PC-9 (cell line): ENCODE results near the gene NR2C1. TPM values are rescaled to one million over a fixed set of nuclear protein-coding genes. Genes with fewer than 3 reads are reported as not detected.

Experiments used
- BruUV-seq: library from RNA; stranded (reverse); fragments of 400-500 nt; replicated peaks from 2 replicates; lab custom pipeline; 2021; lab: Mats Ljungman, UMichigan
- CTCF ChIA-PET: fragments of 300-600 bp; sonication (Branson Sonifier 250); formaldehyde crosslinking; loops from one replicate; lab custom pipeline; 2022; ENCODE audit warnings: antibody characterized with exemption; lab: Charles Lee
- POLR2A ChIA-PET: fragments of 300-600 bp; sonication (Branson Sonifier 250); formaldehyde crosslinking; loops from one replicate; lab custom pipeline; 2022; ENCODE audit warnings: antibody characterized with exemption; ENCODE audit not compliant: unreplicated experiment; lab: Charles Lee
- DNase-seq, 2 experiments: peaks; one replicate each; pipeline versions ENCODE4 v3.0.0 to v3.0.0-alpha.2; 2015 to 2022; ENCODE audit warnings: mixed read lengths in 1 of 2
- H2AFZ ChIP-seq: fragments of 200-600 bp; sonication (generic); 2 replicates; pipeline ENCODE4 v1.8.1; 2017; ENCODE audit warnings: antibody characterized with exemption
- H3F3A ChIP-seq: fragments of 200-600 bp; sonication (generic); 2 replicates; pipeline ENCODE4 v1.8.1; 2017; ENCODE audit warnings: antibody characterized with exemption, mild to moderate bottlenecking, low read depth; ENCODE audit not compliant: insufficient read depth
- H3K27ac ChIP-seq: fragments of 200-600 bp; sonication (generic); 2 replicates; pipeline ENCODE4 v1.6.1; 2016; ENCODE audit warnings: mixed run types
- H3K27me3 ChIP-seq: fragments of 200-600 bp; sonication (generic); 2 replicates; pipeline ENCODE4 v1.6.1; 2016; ENCODE audit warnings: low read depth, mixed run types; ENCODE audit not compliant: insufficient read depth
- H3K36me3 ChIP-seq: fragments of 200-600 bp; sonication (generic); 2 replicates; pipeline ENCODE4 v1.6.1; 2016; ENCODE audit warnings: low read depth, mixed run types
- H3K4me1 ChIP-seq: fragments of 200-600 bp; sonication (generic); replicated peaks from 2 replicates; pipeline ENCODE4 v1.6.1; 2016; ENCODE audit warnings: mixed run types; ENCODE audit not compliant: insufficient read depth
- H3K4me2 ChIP-seq: fragments of 200-600 bp; sonication (generic); 2 replicates; pipeline ENCODE4 v1.6.1; 2017; ENCODE audit warnings: mixed run types
- H3K4me3 ChIP-seq: fragments of 200-600 bp; sonication (generic); 2 replicates; pipeline ENCODE4 v1.6.1; 2016; ENCODE audit warnings: mixed run types
- H3K79me2 ChIP-seq: fragments of 200-600 bp; sonication (generic); 2 replicates; pipeline ENCODE4 v1.6.1; 2017; ENCODE audit warnings: low read depth, mixed run types
- H3K9me2 ChIP-seq: fragments of 200-600 bp; sonication (generic); 2 replicates; pipeline ENCODE4 v1.8.1; 2017; ENCODE audit warnings: mild to moderate bottlenecking; ENCODE audit not compliant: insufficient read depth
- H3K9me3 ChIP-seq: fragments of 200-600 bp; sonication (generic); 2 replicates; pipeline ENCODE4 v1.8.1; 2016; ENCODE audit warnings: low read depth; ENCODE audit not compliant: insufficient read depth
- H4K20me1 ChIP-seq: fragments of 200-600 bp; sonication (generic); 2 replicates; pipeline ENCODE4 v1.8.1; 2017; ENCODE audit not compliant: insufficient read depth
- CTCF ChIP-seq: fragments of 200-600 bp; sonication (generic); conservative IDR thresholded peaks from 2 replicates; pipeline ENCODE4 v1.6.1; 2017; ENCODE audit warnings: mixed run types, antibody characterized with exemption, mild to moderate bottlenecking, moderate library complexity
- EZH2 ChIP-seq: fragments of 200-600 bp; sonication (generic); IDR thresholded peaks from 2 replicates; pipeline ENCODE4 v1.8.0; 2017; ENCODE audit warnings: antibody characterized with exemption, low read depth
- intact Hi-C: fragments of 100-400 bp; cut with micrococcal nuclease; formaldehyde crosslinking; loops from one replicate; pipeline ENCODE4 v1.10.0; 2022; ENCODE audit not compliant: unreplicated experiment
- total RNA-seq: library from RNA; stranded (reverse); gene quantifications from 2 replicates; pipeline ENCODE4 v1.2.3, GENCODE V29; 2021

NR2C1 gene
- total RNA-seq, 1 experiment from 2014 or later: 26.4 TPM

GRCh38 chr12:94983321-94983720, 90.1 kb downstream of the NR2C1 start:
- Histone ChIP-seq H3K27ac (no peak overlapping the region), H2AFZ (no peak overlapping the region), H3K4me3 (no peak overlapping the region), H3K4me2 (no peak overlapping the region), H3K36me3 (no peaks in the 10 kb centered on the region; the same call in 1 of the 2 replicates), H4K20me1 (no peaks in the 10 kb centered on the region), H3K9me2 (no peaks in the 10 kb centered on the region), H3F3A (no peaks in the 10 kb centered on the region; the same call in 1 of the 2 replicates), H3K27me3 (no peaks in the 10 kb centered on the region), H3K79me2 (0 out of 2 replicates have a peak, but pooled peaks cover 2% of the 10 kb centered on the region), H3K9me3 (no peaks in the 10 kb centered on the region), H3K4me1 (no peaks in the 10 kb centered on the region)
- ChIA-PET CTCF (no interaction called here), POLR2A (no interaction called here)
- no TSS peak for BruUV-seq
- TF ChIP-seq CTCF (no peak), EZH2 (no peak)
- intact Hi-C loops: loop anchor here (10.0 kb wide), 1 partner anchor 439 kb away; no protein-coding TSS in a partner anchor
- no peak for DNase-seq

GRCh38 chr12:94982456-94982855, 91.0 kb downstream of the NR2C1 start:
- CTCF ChIA-PET: no interaction called here

GRCh38 chr12:94980577-94980976, 92.8 kb downstream of the NR2C1 start:
- H4K20me1 ChIP-seq: no peaks in the 10 kb centered on the region
- CTCF ChIA-PET: no interaction called here
- H3K36me3 ChIP-seq: no peaks in the 10 kb centered on the region; the same call in 1 of the 2 replicates
- no peak for TF ChIP-seq CTCF
- TF ChIP-seq EZH2: no peak
- intact Hi-C loops: loop anchor here (10.0 kb wide), 1 partner anchor 436 kb away; no protein-coding TSS in a partner anchor
- H3K9me2 ChIP-seq: no peaks in the 10 kb centered on the region
- BruUV-seq: no TSS peak
- DNase-seq: no peak
- H3K79me2 ChIP-seq: 0 out of 2 replicates have a peak, but pooled peaks cover 2% of the 10 kb centered on the region
- no peak overlapping the region for H3K4me2 ChIP-seq
- no peaks in the 10 kb centered on the region for H3K27me3 ChIP-seq
- POLR2A ChIA-PET: no interaction called here
- H3K4me1 ChIP-seq: no peaks in the 10 kb centered on the region
- no peaks in the 10 kb centered on the region; the same call in 1 of the 2 replicates for H3F3A ChIP-seq
- H2AFZ ChIP-seq: no peak overlapping the region
- no peak overlapping the region for H3K27ac ChIP-seq
- no peaks in the 10 kb centered on the region for H3K9me3 ChIP-seq
- no peak overlapping the region for H3K4me3 ChIP-seq

More at GRCh38 chr12:94982456-94982855, 91.0 kb downstream of the NR2C1 start:
- BruUV-seq: no TSS peak
- H3K4me3 ChIP-seq: no peak overlapping the region
- no peaks in the 10 kb centered on the region for H3K9me2 ChIP-seq
- no peak for DNase-seq
- H3K36me3 ChIP-seq: no peaks in the 10 kb centered on the region; the same call in 1 of the 2 replicates
- intact Hi-C loops: loop anchor here (10.0 kb wide), 1 partner anchor 438 kb away; no protein-coding TSS in a partner anchor
- H3K27me3 ChIP-seq: no peaks in the 10 kb centered on the region
- H3K4me2 ChIP-seq: no peak overlapping the region
- H3F3A ChIP-seq: no peaks in the 10 kb centered on the region; the same call in 1 of the 2 replicates
- no peak overlapping the region for H2AFZ ChIP-seq
- no peak for TF ChIP-seq EZH2
- TF ChIP-seq CTCF: no peak
- no peaks in the 10 kb centered on the region for H3K4me1 ChIP-seq
- 0 out of 2 replicates have a peak, but pooled peaks cover 2% of the 10 kb centered on the region for H3K79me2 ChIP-seq
- no peaks in the 10 kb centered on the region for H3K9me3 ChIP-seq
- H3K27ac ChIP-seq: no peak overlapping the region
- POLR2A ChIA-PET: no interaction called here
- H4K20me1 ChIP-seq: no peaks in the 10 kb centered on the region
